HEK293 (cell line): ENCODE measurements around the gene HOMER1.

Source experiments
- CTCF ChIA-PET: fragments of 350-600 bp; formaldehyde crosslinking; extraction: SDS; loops from one replicate; lab custom pipeline; 2021; ENCODE audit warnings: antibody characterized with exemption; lab: Yijun Ruan, JAX
- POLR2A ChIA-PET: fragments of 300-600 bp; formaldehyde crosslinking; extraction: SDS; loops from one replicate; lab custom pipeline; 2020; ENCODE audit warnings: antibody characterized with exemption, inconsistent platforms; lab: Yijun Ruan, JAX
- H3K27ac ChIP-seq: fragments of 200-500 bp; sonication (Bioruptor generic); 2 replicates; pipeline ENCODE4 v1.5.1; 2014; ENCODE audit warnings: low read depth, low read length, control low read depth, inconsistent platforms; ENCODE audit errors: extremely low read depth
- H3K36me3 ChIP-seq, 2 experiments: fragments of 200-500 bp in 1 of 2; sonication (Bioruptor generic) in 1 of 2; 1 replicate in 1 of 2; 2 replicates in 1 of 2; pipeline ENCODE4 v1.5.1; 2014 to 2017; ENCODE audit warnings: inconsistent platforms in 2 of 2, low read length in 2 of 2; ENCODE audit not compliant: control insufficient read depth in 2 of 2, insufficient read depth in 1 of 2
- H3K4me1 ChIP-seq: fragments of 200-500 bp; sonication (Bioruptor generic); 2 replicates; pipeline ENCODE4 v1.5.1; 2014; ENCODE audit warnings: mild to moderate bottlenecking, low read length, inconsistent platforms; ENCODE audit not compliant: control insufficient read depth, insufficient read depth
- H3K4me3 ChIP-seq: 2 replicates; pipeline ENCODE4 v1.5.1; 2011; ENCODE audit warnings: low read depth, mild to moderate bottlenecking, control low read depth, low read length, moderate library complexity
- H3K9me3 ChIP-seq: fragments of 200-500 bp; sonication (Bioruptor generic); 2 replicates; pipeline ENCODE4 v1.5.1; 2014; ENCODE audit warnings: low read depth, low read length, inconsistent platforms; ENCODE audit not compliant: control insufficient read depth, insufficient read depth
- AEBP2 ChIP-seq: fragments of 450-650 bp; formaldehyde crosslinking; IDR thresholded peaks from 2 replicates; pipeline ENCODE4 v1.5.1; 2016; ENCODE audit warnings: missing biosample characterization, missing genetic modification characterization, borderline replicate concordance
- BCL11A ChIP-seq: fragments of 450-650 bp; formaldehyde crosslinking; IDR thresholded peaks from 2 replicates; pipeline ENCODE4 v1.5.1; 2016; ENCODE audit warnings: low read depth, missing biosample characterization, missing genetic modification characterization
- GLI4 ChIP-seq: fragments of 450-650 bp; formaldehyde crosslinking; IDR thresholded peaks from 2 replicates; pipeline ENCODE4 v1.5.1; 2016; ENCODE audit warnings: missing biosample characterization, missing genetic modification characterization
- HIC1 ChIP-seq: fragments of 450-650 bp; formaldehyde crosslinking; IDR thresholded peaks from 2 replicates; pipeline ENCODE4 v1.5.1; 2016; ENCODE audit warnings: missing biosample characterization, missing genetic modification characterization
- HOXC10 ChIP-seq: sonication (generic); formaldehyde crosslinking; IDR thresholded peaks from 2 replicates; pipeline ENCODE4 v1.8.1; 2023; ENCODE audit warnings: mild to moderate bottlenecking, missing genetic modification reagents
- OVOL3 ChIP-seq: fragments of 450-650 bp; formaldehyde crosslinking; IDR thresholded peaks from 2 replicates; pipeline ENCODE4 v1.5.1; 2016; ENCODE audit warnings: missing biosample characterization, missing genetic modification characterization
- TRIM28 ChIP-seq: IDR thresholded peaks from 2 replicates; pipeline ENCODE4 v1.6.1; 2011; ENCODE audit warnings: low read length, control low read depth, borderline replicate concordance
- YY2 ChIP-seq: fragments of 450-650 bp; formaldehyde crosslinking; IDR thresholded peaks from 2 replicates; pipeline ENCODE4 v1.5.1; 2016; ENCODE audit warnings: missing biosample characterization, missing genetic modification characterization
- ZFP3 ChIP-seq: fragments of 450-650 bp; formaldehyde crosslinking; IDR thresholded peaks from 2 replicates; pipeline ENCODE4 v1.5.1; 2016; ENCODE audit warnings: low read depth, missing biosample characterization, missing genetic modification characterization
- ZFP37 ChIP-seq: fragments of 450-650 bp; formaldehyde crosslinking; IDR thresholded peaks from 2 replicates; pipeline ENCODE4 v1.5.1; 2016; ENCODE audit warnings: missing biosample characterization, missing genetic modification characterization
- ZFP41 ChIP-seq: fragments of 450-650 bp; formaldehyde crosslinking; IDR thresholded peaks from 2 replicates; pipeline ENCODE4 v1.5.1; 2016; ENCODE audit warnings: missing biosample characterization, missing genetic modification characterization, borderline replicate concordance
- ZFP69B ChIP-seq: fragments of 450-650 bp; formaldehyde crosslinking; IDR thresholded peaks from 2 replicates; pipeline ENCODE4 v1.5.1; 2016; ENCODE audit warnings: missing biosample characterization, missing genetic modification characterization
- ZNF10 ChIP-seq: fragments of 450-650 bp; formaldehyde crosslinking; IDR thresholded peaks from 2 replicates; pipeline ENCODE4 v1.5.1; 2017; ENCODE audit warnings: missing biosample characterization, missing genetic modification characterization
- ZNF121 ChIP-seq: fragments of 450-650 bp; formaldehyde crosslinking; IDR thresholded peaks from 2 replicates; pipeline ENCODE4 v1.5.1; 2016; ENCODE audit warnings: missing biosample characterization, missing genetic modification characterization
- ZNF138 ChIP-seq: fragments of 450-650 bp; formaldehyde crosslinking; IDR thresholded peaks from 2 replicates; pipeline ENCODE4 v1.5.1; 2016; ENCODE audit warnings: missing biosample characterization, missing genetic modification characterization, borderline replicate concordance
- ZNF140 ChIP-seq: fragments of 450-650 bp; formaldehyde crosslinking; IDR thresholded peaks from 2 replicates; pipeline ENCODE4 v1.5.1; 2016; ENCODE audit warnings: missing biosample characterization, missing genetic modification characterization
- ZNF19 ChIP-seq: fragments of 450-650 bp; formaldehyde crosslinking; IDR thresholded peaks from 2 replicates; pipeline ENCODE4; 2016; ENCODE audit warnings: missing biosample characterization, missing genetic modification characterization, low read depth
- ZNF214 ChIP-seq: fragments of 450-650 bp; formaldehyde crosslinking; IDR thresholded peaks from 2 replicates; pipeline ENCODE4 v1.5.1; 2017; ENCODE audit warnings: missing biosample characterization, mild to moderate bottlenecking, missing genetic modification characterization, borderline replicate concordance
- ZNF311 ChIP-seq: fragments of 450-650 bp; formaldehyde crosslinking; IDR thresholded peaks from 2 replicates; pipeline ENCODE4 v1.5.1; 2017; ENCODE audit warnings: missing biosample characterization, missing genetic modification characterization, borderline replicate concordance
- ZNF404 ChIP-seq: fragments of 450-650 bp; formaldehyde crosslinking; IDR thresholded peaks from 2 replicates; pipeline ENCODE4 v1.5.1; 2017; ENCODE audit warnings: missing biosample characterization, missing genetic modification characterization
- ZNF48 ChIP-seq: fragments of 450-650 bp; formaldehyde crosslinking; IDR thresholded peaks from 2 replicates; pipeline ENCODE4 v1.5.1; 2016; ENCODE audit warnings: missing biosample characterization, missing genetic modification characterization
- ZNF501 ChIP-seq: fragments of 450-650 bp; formaldehyde crosslinking; IDR thresholded peaks from 2 replicates; pipeline ENCODE4 v1.5.1; 2016; ENCODE audit warnings: missing biosample characterization, missing genetic modification characterization
- ZNF513 ChIP-seq: fragments of 450-650 bp; IDR thresholded peaks from 2 replicates; pipeline ENCODE4 v1.5.1; 2018; ENCODE audit warnings: missing biosample characterization, missing genetic modification characterization
- ZNF514 ChIP-seq: fragments of 450-650 bp; formaldehyde crosslinking; IDR thresholded peaks from 2 replicates; pipeline ENCODE4 v1.5.1; 2016; ENCODE audit warnings: missing biosample characterization, missing genetic modification characterization
- ZNF585B ChIP-seq: fragments of 450-650 bp; formaldehyde crosslinking; IDR thresholded peaks from 2 replicates; pipeline ENCODE4 v1.5.1; 2016; ENCODE audit warnings: missing biosample characterization, missing genetic modification characterization
- ZNF596 ChIP-seq: fragments of 450-650 bp; IDR thresholded peaks from 2 replicates; pipeline ENCODE4 v1.5.0; 2018; ENCODE audit warnings: missing biosample characterization, mild to moderate bottlenecking, missing genetic modification characterization, moderate library complexity
- ZNF658 ChIP-seq: fragments of 450-650 bp; formaldehyde crosslinking; IDR thresholded peaks from 2 replicates; pipeline ENCODE4; 2016; ENCODE audit warnings: missing biosample characterization, missing genetic modification characterization
- ZNF707 ChIP-seq: fragments of 450-650 bp; formaldehyde crosslinking; IDR thresholded peaks from 2 replicates; pipeline ENCODE4 v1.5.1; 2016; ENCODE audit warnings: missing biosample characterization, missing genetic modification characterization
- ZNF777 ChIP-seq: fragments of 450-650 bp; formaldehyde crosslinking; IDR thresholded peaks from 2 replicates; pipeline ENCODE4 v1.5.1; 2017; ENCODE audit warnings: missing biosample characterization, missing genetic modification characterization, borderline replicate concordance
- ZNF792 ChIP-seq: fragments of 450-650 bp; formaldehyde crosslinking; IDR thresholded peaks from 2 replicates; pipeline ENCODE4 v1.5.1; 2016; ENCODE audit warnings: missing biosample characterization, missing genetic modification characterization
- ZNF830 ChIP-seq: fragments of 450-650 bp; IDR thresholded peaks from 2 replicates; pipeline ENCODE4 v1.5.0; 2018; ENCODE audit warnings: missing biosample characterization, missing genetic modification characterization, low read depth, mild to moderate bottlenecking, moderate library complexity
- ZXDB ChIP-seq: fragments of 450-650 bp; formaldehyde crosslinking; IDR thresholded peaks from 2 replicates; pipeline ENCODE4 v1.5.1; 2016; ENCODE audit warnings: missing biosample characterization, missing genetic modification characterization

The HOMER1 gene

GRCh38 chr5:79544131-79544530, 30.2 kb upstream of the HOMER1 start:
- H3K4me1 ChIP-seq: no peaks in the 10 kb centered on the region; the same call in 1 of the 2 replicates
- no peak for TF ChIP-seq ZXDB
- TF ChIP-seq ZFP69B (tag by site-specific recombination): no peak
- no peak for TF ChIP-seq HIC1 (tag by site-specific recombination)
- TF ChIP-seq ZNF707: no peak
- TF ChIP-seq ZNF121 (tag by site-specific recombination): no peak
- TF ChIP-seq ZNF777: no peak
- TF ChIP-seq ZNF10: no peak
- no peak for TF ChIP-seq ZNF140 (tag by site-specific recombination)
- no peak for TF ChIP-seq ZFP37 (tag by site-specific recombination)
- no peak for TF ChIP-seq ZNF138
- no peak for TF ChIP-seq ZNF311 (tag by site-specific recombination)
- no peak for TF ChIP-seq ZNF596 (tag by site-specific recombination)
- TF ChIP-seq TRIM28: no peak
- TF ChIP-seq GLI4 (tag by site-specific recombination): no peak
- TF ChIP-seq ZNF214 (tag by site-specific recombination): no peak
- TF ChIP-seq ZFP3: no peak
- no peak for TF ChIP-seq BCL11A (tag by site-specific recombination)
- no peak for TF ChIP-seq HOXC10 (CRISPR knock-in tag)
- TF ChIP-seq, all 188 proteins: peak for 0
- POLR2A ChIA-PET: no interaction called here
- Histone ChIP-seq H3K9me3 (no peaks in the 10 kb centered on the region), H3K4me3 (no peak overlapping the region), H3K27ac (no peak overlapping the region), H3K36me3 (no peaks in the 10 kb centered on the region)
- CTCF ChIA-PET: no interaction called here

DNA sequence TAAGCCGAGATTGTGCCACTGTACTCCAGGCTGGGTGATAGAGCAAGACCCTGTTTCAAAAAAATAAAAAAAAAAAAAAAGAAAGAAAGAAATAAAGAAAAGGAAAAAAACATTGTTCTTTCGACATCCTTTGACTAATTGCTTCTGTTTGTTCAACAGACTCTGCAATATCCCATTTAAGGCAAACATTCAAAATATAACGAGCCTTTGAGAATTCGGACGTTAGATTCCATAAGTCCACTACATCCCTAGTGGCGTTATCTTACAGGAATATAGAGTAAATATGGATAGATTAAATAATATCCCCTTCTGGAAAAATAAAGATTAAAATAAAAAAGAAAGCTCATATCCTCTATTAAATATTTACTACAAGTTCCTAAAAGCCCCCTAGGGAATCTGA, 27.0 kb upstream of the HOMER1 start:
- CTCF ChIA-PET: interaction anchor here (0.6 to 1.8 kb wide), 3 partner anchors 328 to 516 kb away, joined by 4 read pairs; no protein-coding TSS in a partner anchor

DNA sequence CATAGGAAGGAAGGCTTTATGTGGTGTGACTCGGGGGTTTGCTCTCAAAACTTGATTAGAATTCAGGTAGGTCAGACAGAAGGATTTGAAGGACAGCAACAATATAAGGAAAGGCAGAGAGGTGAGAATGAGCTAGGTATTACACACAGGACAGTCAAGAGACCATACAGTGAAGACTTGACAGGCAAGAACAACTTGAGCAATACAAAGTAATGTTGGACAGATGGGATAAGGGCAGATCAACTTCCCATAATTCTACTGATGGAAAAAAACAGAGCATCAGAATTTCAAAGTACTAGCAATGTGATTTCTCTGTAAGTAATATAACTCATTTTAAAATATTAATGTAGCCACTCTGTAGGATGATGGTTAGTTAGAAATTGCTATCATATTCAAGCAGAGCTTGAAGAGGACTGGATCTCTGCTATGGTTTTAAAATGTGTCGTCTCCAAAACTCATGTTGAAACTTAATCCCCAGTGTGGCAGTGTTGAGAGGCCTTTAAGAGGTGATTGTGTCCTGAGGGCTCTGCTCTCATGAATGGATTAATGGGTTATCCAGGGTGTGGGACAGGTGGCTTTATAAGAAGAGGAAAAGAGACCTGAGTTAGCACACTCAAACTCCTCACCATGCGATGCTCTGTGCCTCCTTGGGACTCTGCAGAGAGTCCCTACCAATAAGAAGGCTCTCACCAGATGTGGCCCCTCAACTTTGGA, 22.4 kb upstream of the HOMER1 start:
- ChIA-PET CTCF (interaction anchor here (1.6 to 2.2 kb wide), 3 partner anchors 11 to 403 kb away, joined by 3 to 14 read pairs (median 4); no protein-coding TSS in a partner anchor), POLR2A (interaction anchor here (0.5 kb wide), 1 partner anchor 220 kb away, joined by 3 read pairs; no protein-coding TSS in a partner anchor)
- Histone ChIP-seq H3K27ac (no peak overlapping the region), H3K36me3 (no peaks in the 10 kb centered on the region), H3K4me3 (no peak overlapping the region), H3K4me1 (0 out of 2 replicates have a peak, but pooled peaks cover 4% of the 10 kb centered on the region), H3K9me3 (no peaks in the 10 kb centered on the region)
- TF ChIP-seq ZNF585B (tag by site-specific recombination) (no peak), ZNF404 (no peak), ZNF19 (no peak), ZNF48 (tag by site-specific recombination) (no peak), ZNF514 (no peak), ZNF777 (no peak), OVOL3 (tag by site-specific recombination) (no peak), ZNF513 (no peak), ZNF501 (no peak), ZNF138 (no peak), AEBP2 (tag by site-specific recombination) (no peak)

More for the DNA sequence above, 27.0 kb upstream of the HOMER1 start:
- TF ChIP-seq ZFP41 (no peak), ZNF830 (no peak), ZNF792 (tag by site-specific recombination) (no peak), YY2 (tag by site-specific recombination) (no peak), ZNF658 (no peak)
- no peak overlapping the region for H3K4me3 ChIP-seq
- 0 out of 2 replicates have a peak, but pooled peaks cover 4% of the 10 kb centered on the region for H3K4me1 ChIP-seq
- POLR2A ChIA-PET: interaction anchor here (0.7 kb wide), 1 partner anchor 31 kb away, joined by 5 read pairs; no protein-coding TSS in a partner anchor
- no peaks in the 10 kb centered on the region for H3K9me3 ChIP-seq
- no peak overlapping the region for H3K27ac ChIP-seq
- no peaks in the 10 kb centered on the region for H3K36me3 ChIP-seq
